ENCODE measurements around the gene NPIPA1. TPM values are rescaled to one million over a fixed set of nuclear protein-coding genes. Genes with fewer than 3 reads are reported as not detected.
"Not testable (repeated sequence)": the region's sequence is repeated elsewhere in the genome, so short reads cannot be mapped to it uniquely, and the experiment has no call there.

NPIPA1 gene
- total RNA-seq = 91.6 TPM
- long read RNA-seq, partial matches to known transcripts = 4 of 4 reads
- long read RNA-seq, other reads (novel, unspliced or antisense) = 0 of 4 reads

DNA sequence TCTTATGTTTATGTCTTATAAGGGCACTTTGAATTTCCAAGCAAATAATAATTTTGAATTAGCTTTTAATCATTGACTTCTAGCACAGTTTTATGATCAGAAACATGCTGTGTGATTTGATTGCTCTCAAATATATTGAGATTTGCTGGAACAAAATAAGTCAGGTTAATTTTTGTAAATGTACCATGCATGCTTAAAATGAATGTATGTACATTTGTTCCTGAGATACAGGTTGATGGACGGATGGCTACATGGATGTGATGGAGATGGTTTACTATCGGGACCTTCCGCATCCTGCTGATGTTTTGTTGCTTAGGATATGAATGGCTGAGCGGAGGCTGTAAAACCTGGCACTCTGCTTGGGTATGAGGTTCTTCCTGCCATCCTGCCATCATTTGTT, at the start of gene NPIPA1:
Gene NPIPA1, plus strand, starts transcription at position 301 of the 400 bp plus-strand sequence. Its CDS starts 0 bp downstream, at position 301.
- H3K36me3 ChIP-seq; intact Hi-C loops (cut with DNase I); H3K4me1 ChIP-seq; ATAC-seq; DNase-seq; H3K4me3 ChIP-seq; H3K27ac ChIP-seq; H3K27me3 ChIP-seq; H3K9me3 ChIP-seq: not testable (repeated sequence)

DNA sequence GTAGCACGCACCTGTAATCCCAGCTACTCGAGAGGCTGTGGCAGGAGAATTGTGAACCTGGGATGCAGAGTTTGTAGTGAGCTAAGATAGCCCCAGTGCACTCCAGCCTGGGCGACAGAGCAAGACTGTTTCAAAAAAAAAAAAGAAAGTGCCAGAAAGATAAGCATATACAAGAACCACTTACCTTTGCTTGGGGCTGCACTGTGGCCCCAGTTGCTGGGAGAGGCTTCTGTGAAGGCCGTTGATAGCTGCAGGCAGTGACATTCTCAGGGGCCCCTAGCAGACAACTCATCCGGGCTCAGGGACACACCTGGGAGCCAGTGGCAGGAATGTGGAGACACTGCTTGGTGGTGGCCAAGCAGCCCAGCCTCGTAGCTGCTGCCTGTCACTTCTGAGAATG, 45.1 kb upstream of the NPIPA1 start:
- H3K36me3 ChIP-seq; intact Hi-C loops (cut with DNase I); H3K9me3 ChIP-seq; H3K4me3 ChIP-seq; H3K27ac ChIP-seq; DNase-seq; H3K4me1 ChIP-seq; H3K27me3 ChIP-seq: not testable (repeated sequence)
- ATAC-seq = peak; percentile 22

DNA sequence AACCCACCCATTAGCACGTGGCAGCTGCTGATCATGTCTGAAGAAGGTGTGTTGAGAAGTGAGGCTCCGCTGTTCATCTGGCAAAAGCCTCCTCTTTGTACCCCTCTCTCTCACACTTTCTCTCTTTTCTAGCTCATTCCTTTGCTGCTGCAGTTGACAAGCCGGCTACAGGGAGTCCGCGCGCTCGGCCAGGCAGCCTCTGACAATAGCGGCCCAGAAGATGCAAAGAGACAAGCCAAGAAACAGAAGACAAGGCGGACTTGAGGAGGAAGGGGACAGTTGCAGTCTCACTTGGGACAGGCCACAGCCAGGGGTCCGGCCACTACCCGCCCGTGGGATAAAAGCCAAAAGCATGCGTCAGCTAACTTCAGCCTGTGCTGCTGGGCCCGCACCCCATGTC, 41.9 kb upstream of the NPIPA1 start:
- H3K27me3 ChIP-seq; ATAC-seq; intact Hi-C loops (cut with DNase I); H3K27ac ChIP-seq; H3K9me3 ChIP-seq; DNase-seq; H3K4me1 ChIP-seq; H3K4me3 ChIP-seq; H3K36me3 ChIP-seq: not testable (repeated sequence)

DNA sequence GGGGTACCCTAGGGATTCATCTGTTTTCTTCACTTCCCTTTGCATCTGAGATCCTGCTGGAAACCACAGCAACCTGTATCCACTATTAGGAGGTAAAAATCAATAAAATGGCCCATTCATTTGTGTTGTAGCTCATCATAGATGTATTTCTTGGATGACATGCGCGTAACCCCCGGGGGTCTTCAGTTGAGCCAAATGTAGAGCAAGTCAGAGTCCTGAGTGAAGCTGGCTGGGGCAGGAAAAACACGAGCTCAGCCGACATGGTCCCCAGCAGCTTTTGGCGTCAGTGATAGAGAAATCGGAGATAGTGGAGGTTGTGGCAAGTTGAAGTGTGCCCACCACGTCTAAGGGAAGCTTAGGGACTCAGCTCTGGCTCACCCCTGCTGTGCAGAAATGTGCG, 41.2 kb upstream of the NPIPA1 start:
- H3K4me1 ChIP-seq; H3K27me3 ChIP-seq; H3K36me3 ChIP-seq; H3K27ac ChIP-seq; ATAC-seq; DNase-seq; H3K4me3 ChIP-seq; intact Hi-C loops (cut with DNase I); H3K9me3 ChIP-seq: not testable (repeated sequence)

DNA sequence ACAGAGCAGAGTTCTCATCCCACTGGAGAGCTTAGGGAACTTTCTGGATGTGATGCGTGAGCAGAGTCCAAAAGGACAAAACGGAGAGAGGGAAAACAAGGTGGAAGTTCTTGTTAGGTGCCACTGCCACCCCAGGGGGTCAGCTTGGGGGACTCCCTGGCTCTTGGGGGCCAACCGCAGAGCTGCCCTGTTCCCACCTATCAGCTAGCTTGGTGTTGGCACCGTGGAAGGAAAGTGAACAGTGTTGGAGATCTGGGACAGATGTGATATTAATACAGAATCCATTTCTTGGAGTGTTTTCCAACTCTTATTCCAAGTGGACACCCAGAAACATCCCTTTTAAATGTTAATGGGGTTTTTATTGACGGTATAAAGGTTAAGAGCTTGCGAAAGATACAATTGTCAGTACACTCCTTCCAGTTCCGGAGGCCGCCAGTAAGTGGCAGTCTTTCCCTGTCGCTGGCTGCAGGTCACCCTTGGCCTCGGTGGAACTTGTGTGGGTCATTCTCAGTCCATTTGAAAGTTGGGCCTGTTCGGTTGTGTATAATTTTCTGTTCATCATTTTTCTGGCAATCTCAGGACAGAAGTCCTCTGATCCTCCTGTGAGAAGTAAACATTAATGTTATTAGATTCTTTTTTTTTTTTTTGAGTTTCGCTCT, 40.1 kb upstream of the NPIPA1 start:
- H3K4me3 ChIP-seq; H3K4me1 ChIP-seq; H3K27ac ChIP-seq; H3K36me3 ChIP-seq; intact Hi-C loops (cut with DNase I); H3K27me3 ChIP-seq; H3K9me3 ChIP-seq; DNase-seq: not testable (repeated sequence)
- ATAC-seq = peak; percentile 79
- TF ChIP-seq, protein P1, sequence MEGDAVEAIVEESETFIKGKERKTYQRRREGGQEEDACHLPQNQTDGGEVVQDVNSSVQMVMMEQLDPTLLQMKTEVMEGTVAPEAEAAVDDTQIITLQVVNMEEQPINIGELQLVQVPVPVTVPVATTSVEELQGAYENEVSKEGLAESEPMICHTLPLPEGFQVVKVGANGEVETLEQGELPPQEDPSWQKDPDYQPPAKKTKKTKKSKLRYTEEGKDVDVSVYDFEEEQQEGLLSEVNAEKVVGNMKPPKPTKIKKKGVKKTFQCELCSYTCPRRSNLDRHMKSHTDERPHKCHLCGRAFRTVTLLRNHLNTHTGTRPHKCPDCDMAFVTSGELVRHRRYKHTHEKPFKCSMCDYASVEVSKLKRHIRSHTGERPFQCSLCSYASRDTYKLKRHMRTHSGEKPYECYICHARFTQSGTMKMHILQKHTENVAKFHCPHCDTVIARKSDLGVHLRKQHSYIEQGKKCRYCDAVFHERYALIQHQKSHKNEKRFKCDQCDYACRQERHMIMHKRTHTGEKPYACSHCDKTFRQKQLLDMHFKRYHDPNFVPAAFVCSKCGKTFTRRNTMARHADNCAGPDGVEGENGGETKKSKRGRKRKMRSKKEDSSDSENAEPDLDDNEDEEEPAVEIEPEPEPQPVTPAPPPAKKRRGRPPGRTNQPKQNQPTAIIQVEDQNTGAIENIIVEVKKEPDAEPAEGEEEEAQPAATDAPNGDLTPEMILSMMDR (IDR thresholded peaks at IDR 0.05) = peak; percentile 25

DNA sequence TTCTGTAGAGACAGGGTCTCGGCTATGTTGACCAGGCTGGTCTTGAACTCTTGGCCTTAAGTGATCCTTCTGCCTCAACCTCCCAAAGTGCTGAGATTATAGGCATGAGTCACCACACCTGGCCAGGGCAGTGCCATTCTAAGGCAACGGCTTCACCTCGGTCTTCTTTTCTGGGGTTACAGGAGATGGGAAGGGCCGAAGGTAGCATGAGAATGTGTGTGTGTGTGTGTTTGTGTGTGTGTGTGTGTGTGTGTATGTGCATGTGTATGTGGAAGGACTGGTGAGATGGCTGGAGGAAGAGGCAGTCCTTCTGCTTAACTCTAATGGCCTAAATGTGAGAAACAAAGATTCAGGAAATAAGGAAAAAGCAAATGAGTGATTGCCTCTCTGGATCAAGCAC, 39.1 kb upstream of the NPIPA1 start:
- H3K4me3 ChIP-seq; H3K27me3 ChIP-seq; H3K9me3 ChIP-seq; ATAC-seq; DNase-seq; H3K4me1 ChIP-seq; H3K36me3 ChIP-seq; intact Hi-C loops (cut with DNase I); H3K27ac ChIP-seq: not testable (repeated sequence)

DNA sequence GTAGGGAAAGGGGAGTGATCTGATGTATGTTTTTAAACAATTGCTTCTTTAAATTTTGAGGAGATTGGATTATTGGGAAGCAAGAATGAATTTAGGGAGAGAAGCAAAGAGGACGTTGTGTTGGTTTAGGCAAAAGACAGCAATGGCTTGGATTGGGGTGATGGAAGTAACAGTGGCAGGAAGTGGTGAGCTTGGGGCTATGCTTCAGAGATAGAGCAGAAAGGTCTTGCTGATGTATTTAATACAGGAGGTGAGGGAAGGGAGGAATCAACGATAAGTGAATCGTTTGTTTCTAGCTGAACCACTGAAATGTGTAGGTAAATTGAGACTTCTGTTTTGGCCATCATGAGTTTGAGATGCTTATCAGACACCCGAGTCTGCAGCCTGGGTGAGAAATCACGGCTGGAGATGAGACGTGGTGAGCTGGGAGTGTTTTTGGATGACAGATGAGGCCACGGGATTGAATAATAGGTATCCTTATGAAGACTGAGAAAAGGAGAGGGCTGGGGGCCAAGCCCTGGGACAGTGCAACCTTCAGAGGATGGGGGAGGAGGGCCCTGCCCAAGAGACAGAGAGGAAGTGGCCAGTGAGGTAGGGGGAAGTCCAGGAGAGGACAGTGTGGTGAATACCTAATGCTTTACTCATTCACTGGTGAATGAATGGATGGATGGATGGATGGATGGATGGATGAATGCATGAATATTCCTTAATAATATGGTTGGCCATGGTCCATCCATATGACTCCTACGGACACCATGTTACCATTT, 33.9 kb upstream of the NPIPA1 start:
- peak; percentile 27 for ATAC-seq
- H3K4me3 ChIP-seq; H3K27me3 ChIP-seq; H3K9me3 ChIP-seq; H3K4me1 ChIP-seq; DNase-seq; H3K36me3 ChIP-seq; H3K27ac ChIP-seq; intact Hi-C loops (cut with DNase I): not testable (repeated sequence)

DNA sequence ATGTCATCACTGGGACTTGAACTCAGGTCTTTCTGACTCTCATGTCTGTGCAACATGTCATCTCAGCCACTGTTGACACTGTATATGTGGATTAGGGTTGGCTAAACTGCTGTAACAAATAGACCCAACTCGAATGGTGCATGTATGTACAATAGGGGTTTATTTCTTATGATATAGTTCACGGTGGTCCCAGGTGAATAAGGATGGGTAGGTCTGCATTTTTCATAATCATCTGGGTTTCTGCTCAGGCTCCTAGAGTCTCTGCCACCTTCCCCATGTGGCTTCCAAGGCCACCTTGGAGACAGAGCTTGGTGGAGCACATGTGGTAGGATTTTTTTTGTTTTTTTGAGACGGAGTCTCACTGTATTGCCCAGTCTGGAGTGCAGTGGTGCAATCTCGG, 27.5 kb upstream of the NPIPA1 start:
- H3K27ac ChIP-seq; H3K9me3 ChIP-seq; H3K27me3 ChIP-seq; H3K36me3 ChIP-seq; DNase-seq; H3K4me3 ChIP-seq; H3K4me1 ChIP-seq; intact Hi-C loops (cut with DNase I): not testable (repeated sequence)
- ATAC-seq = peak; percentile 53

DNA sequence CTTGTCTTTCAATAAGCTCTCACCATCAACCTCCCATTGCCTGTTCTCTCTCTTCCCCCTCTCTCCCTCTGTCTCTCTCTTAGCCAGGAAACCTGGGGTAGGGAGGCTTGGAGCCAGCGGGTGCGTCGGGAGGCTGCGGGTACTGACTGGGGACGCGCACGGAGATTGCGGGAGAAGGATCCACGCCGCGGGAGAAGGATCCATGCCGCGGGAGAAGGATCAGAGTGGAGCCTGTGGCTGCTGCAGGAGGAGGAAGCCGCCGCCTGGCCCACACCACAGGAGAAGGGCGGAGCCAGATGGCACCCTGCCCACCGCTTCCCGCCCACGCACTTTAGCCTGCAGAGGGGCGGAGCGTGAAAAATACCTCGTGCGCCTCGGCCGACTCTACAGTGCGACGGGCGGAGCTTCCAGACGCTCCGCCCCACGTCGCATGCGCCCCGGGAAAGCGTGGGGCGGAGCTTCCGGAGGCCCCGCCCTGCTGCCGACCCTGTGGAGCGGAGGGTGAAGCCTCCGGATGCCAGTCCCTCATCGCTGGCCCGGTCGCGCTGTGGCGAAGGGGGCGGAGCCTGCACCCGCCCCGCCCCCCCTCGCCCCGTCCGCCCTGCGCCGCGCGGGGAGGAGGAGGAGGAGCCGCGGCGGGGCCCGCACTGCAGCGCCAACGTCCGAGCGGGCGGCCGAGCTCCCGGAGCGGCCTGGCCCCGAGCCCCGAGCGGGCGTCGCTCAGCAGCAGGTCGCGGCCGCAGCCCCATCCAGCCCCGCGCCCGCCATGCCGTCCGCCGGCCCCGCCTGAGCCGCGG, 26.2 kb upstream of the NPIPA1 start:
- intact Hi-C loops (cut with DNase I); DNase-seq; H3K36me3 ChIP-seq; H3K9me3 ChIP-seq; H3K27me3 ChIP-seq; H3K4me1 ChIP-seq; H3K27ac ChIP-seq; H3K4me3 ChIP-seq: not testable (repeated sequence)
- peak; percentile 96 for ATAC-seq

DNA sequence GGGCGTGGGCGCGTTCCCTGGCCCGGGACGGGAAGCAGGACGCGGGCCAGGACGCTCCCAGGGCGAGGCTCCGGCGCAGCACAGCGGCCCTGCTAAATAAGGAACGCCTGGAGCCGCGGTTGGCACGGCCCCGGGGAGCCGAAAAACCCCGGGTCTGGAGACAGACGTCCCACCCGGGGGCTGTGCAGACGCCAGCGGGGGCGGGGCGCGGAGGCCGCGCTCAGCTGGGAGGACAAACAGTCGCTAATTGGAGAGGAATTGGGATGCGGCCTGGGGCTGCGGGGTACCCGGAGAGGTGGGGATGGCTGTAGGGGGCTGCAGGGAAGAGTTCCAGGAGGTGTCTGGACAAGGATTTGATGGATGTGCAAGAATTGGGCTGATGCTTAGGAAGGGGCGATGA, 25.3 kb upstream of the NPIPA1 start:
- H3K9me3 ChIP-seq; H3K36me3 ChIP-seq; H3K27me3 ChIP-seq; intact Hi-C loops (cut with DNase I); H3K4me1 ChIP-seq; ATAC-seq: not testable (repeated sequence)
- Histone ChIP-seq H3K27ac (peak overlapping the region; percentile 78), H3K4me3 (peak overlapping the region; percentile 55)
- peak; percentile 87 for DNase-seq

DNA sequence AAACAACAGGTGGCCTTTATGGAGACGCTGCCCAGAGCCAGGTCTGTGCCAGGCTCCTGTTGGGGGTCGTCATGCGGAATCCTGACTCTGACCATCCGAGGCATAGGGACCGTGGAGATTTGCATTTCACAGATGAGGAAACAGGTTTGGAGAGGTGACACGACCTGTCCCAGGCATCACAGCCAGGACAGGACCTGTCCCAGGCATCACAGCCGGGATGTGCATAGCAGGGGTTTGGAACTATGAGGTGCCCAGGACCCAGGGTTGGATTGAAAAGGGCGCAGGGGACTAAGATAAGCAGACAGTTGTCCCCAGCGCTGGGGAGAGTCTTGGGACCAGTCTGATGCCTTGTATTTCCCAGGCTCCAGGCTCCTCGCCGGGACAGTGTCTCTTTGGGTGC, 24.7 kb upstream of the NPIPA1 start:
- H3K36me3 ChIP-seq; H3K4me1 ChIP-seq; H3K27me3 ChIP-seq; H3K9me3 ChIP-seq; H3K27ac ChIP-seq; DNase-seq; intact Hi-C loops (cut with DNase I); H3K4me3 ChIP-seq; ATAC-seq: not testable (repeated sequence)

DNA sequence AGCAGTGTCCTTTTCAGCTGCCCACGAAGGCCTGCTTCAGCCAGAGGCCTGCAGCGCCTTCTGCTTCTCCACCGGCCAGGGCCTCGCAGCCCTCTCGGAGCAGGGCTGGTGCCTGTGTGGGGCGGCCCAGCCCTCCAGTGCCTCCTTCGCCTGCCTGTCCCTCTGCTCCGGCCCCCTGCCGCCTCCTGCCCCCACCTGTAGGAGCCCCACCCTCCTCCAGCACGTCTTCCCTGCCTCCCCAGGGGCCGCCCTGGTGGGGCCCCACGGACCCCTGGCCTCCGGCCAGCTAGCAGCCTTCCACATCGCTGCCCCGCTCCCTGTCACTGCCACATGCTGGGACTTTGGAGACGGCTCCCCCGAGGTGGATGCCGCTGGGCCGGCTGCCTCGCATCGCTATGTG, 18.7 kb upstream of the NPIPA1 start:
- H3K27ac ChIP-seq; H3K4me3 ChIP-seq; H3K27me3 ChIP-seq; ATAC-seq; H3K4me1 ChIP-seq; H3K36me3 ChIP-seq; intact Hi-C loops (cut with DNase I); H3K9me3 ChIP-seq: not testable (repeated sequence)
- peak; percentile 64 for DNase-seq
